Memory B cell (primary cell): ENCODE measurements around the gene RASGRP3.
"Not testable (repeated sequence)": the region's sequence is repeated elsewhere in the genome, so short reads cannot be mapped to it uniquely, and the experiment has no call there.

ENCODE experiments used
- ATAC-seq: fragments of 150-1000 bp; cut with Tn5 transposase; 2 replicates; pipeline ENCODE4 v1.10.0; 2021; ENCODE audit warnings: low read depth, mild to moderate bottlenecking, moderate library complexity
- DNase-seq, 2 donors: peaks; one replicate each; pipeline ENCODE4 v3.0.0; 2022; ENCODE audit warnings: low spot score in 2 of 2
- H3K27ac Mint-ChIP-seq: one replicate; pipeline ENCODE4 v1.8.0; 2022; ENCODE audit warnings: mild to moderate bottlenecking, moderate library complexity, mixed read lengths
- H3K27me3 Mint-ChIP-seq: one replicate; pipeline ENCODE4 v1.8.0; 2022; ENCODE audit warnings: mixed read lengths
- H3K36me3 Mint-ChIP-seq: one replicate; pipeline ENCODE4 v1.8.0; 2022; ENCODE audit warnings: mild to moderate bottlenecking, mixed read lengths
- H3K4me1 Mint-ChIP-seq: one replicate; pipeline ENCODE4 v1.8.0; 2022; ENCODE audit warnings: mixed read lengths
- H3K4me3 Mint-ChIP-seq: one replicate; pipeline ENCODE4 v1.8.0; 2022; ENCODE audit warnings: mild to moderate bottlenecking, moderate library complexity, mixed read lengths
- H3K9me3 Mint-ChIP-seq: one replicate; pipeline ENCODE4 v1.8.0; 2022; ENCODE audit warnings: mixed read lengths

RASGRP3 gene

DNA sequence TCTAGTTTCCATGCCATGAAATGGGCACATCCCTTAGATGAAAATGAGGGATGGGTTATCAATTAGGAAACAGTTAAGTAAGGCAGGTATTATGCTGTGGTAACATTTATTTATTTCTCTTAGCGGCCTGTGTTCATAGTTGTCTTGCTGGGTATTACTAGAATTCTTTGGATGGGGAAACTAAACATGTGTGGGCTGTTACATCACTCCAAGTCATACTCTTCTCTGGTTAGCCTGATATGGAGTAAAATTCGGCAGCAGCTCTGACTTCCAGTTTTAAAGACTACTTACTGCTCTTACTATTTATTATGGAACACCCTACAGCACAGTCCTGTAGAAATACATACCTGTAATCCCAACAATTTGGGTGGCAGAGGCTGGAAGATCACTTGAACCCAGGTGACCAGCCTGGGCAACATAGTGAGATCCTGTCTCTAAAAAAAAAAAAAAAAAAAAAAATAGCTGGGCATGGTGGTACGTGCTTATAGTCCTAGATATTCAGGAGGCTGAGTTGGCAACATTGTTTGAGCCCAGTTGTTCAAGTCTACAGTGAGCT is 33.1 kb upstream of the RASGRP3 start:
- H3K4me1 Mint-ChIP-seq: peaks cover 6% of the 10 kb centered on the region
- no peak overlapping the region for H3K4me3 Mint-ChIP-seq
- no peaks in the 10 kb centered on the region for H3K27me3 Mint-ChIP-seq
- no peak overlapping the region for H3K27ac Mint-ChIP-seq
- DNase-seq: no peak
- no peak for ATAC-seq
- H3K36me3 Mint-ChIP-seq: no peaks in the 10 kb centered on the region
- no peaks in the 10 kb centered on the region for H3K9me3 Mint-ChIP-seq

DNA sequence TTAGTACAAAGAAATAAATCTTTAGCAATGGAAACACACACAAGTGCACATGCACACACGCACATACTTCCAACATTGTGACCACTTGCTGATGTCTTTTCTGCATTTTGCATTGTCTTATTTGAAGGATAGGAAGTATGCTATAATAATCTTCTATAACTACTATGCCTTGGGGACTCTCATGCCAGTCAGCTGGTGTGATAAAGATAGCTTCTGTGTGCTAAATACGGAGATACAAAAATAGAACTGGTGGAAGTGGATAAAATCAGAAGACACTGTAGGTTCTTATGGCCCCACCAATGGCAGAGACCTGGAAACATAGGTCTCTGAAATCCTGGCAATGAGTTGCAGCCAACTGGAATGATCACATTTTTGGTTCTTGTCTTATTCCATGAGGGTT is 31.5 kb upstream of the RASGRP3 start:
- no peak for ATAC-seq
- Mint-ChIP-seq H3K27me3 (no peaks in the 10 kb centered on the region), H3K36me3 (no peaks in the 10 kb centered on the region), H3K4me3 (no peak overlapping the region), H3K4me1 (peaks cover 6% of the 10 kb centered on the region), H3K27ac (no peak overlapping the region), H3K9me3 (no peaks in the 10 kb centered on the region)
- no peak for DNase-seq

DNA sequence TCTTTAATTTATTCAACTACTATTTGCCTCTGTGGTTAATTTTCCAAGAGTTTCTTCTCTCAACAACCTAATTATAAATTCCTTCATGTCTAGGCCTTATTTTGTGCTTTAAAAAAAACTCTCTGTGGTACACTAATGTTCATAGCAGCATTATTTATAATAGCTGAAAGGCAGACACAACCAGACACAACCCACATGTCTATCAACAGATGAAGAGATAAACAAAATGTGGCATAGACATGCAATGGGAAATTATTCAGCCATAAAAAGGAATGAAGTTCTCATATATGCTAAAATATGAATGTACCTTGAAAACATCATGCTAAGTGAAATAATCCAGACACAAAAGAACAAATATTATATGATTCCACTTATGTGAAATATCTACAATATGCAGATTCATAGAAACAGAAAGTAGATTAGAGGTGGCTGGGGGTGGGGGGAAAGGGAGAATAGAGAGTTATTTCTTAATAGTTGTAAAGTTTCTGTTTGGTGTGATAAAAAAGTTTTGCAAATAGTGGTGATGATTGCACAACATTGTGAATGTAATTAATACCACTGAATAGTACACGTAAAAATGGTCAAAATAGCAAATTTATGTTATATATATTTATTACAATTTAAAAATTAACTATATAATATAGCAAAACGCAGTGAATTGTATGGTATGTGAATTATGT is 28.1 kb upstream of the RASGRP3 start:
- DNase-seq (no peak), ATAC-seq (no peak)
- Mint-ChIP-seq H3K27ac (no peak overlapping the region), H3K27me3 (no peaks in the 10 kb centered on the region), H3K36me3 (peaks cover 4% of the 10 kb centered on the region), H3K4me3 (no peak overlapping the region), H3K9me3 (peaks cover 4% of the 10 kb centered on the region), H3K4me1 (peaks cover 6% of the 10 kb centered on the region)

DNA sequence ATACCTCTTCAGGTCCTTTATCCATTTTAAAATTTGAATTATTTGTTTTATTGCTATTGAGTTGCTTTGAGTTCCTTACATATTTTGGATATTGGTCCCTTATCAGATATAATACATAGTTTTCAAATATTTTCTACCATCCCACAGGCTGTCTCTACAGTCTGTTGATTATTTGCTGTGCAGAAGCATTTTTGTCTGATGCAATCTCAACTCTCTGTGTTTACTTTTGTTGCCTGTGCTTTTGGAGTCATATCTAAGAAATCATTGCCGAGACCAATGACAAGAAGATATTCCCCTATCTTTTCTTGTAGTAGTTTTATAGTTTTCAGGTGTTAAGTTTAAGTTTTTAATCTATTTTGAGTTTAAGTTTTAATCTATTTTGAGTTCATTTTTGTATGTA is 25.2 kb upstream of the RASGRP3 start:
- peaks cover 4% of the 10 kb centered on the region for H3K36me3 Mint-ChIP-seq
- DNase-seq: no peak

DNA sequence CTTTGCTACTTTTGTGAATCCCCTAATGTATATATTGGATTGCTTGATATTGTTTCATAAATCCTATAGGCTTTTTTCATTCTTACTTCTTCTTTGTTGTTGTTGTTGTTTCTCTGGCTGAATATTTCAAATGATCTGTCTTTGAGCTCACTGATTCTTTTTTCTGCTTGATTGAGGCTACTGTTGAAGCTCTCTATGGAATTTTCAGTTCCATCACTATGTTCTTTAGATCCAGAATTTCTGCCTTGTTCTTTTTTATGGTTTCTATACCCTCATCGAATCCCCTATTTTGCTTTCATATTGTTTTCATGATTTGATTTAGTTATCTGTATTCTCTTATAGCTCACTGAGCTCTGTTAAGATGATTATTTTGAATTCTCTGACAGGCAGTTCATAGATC is 24.6 kb upstream of the RASGRP3 start:
- DNase-seq: no peak
- H3K4me3 Mint-ChIP-seq: no peak overlapping the region
- peaks cover 4% of the 10 kb centered on the region for H3K9me3 Mint-ChIP-seq
- no peaks in the 10 kb centered on the region for H3K4me1 Mint-ChIP-seq
- peaks cover 4% of the 10 kb centered on the region for H3K36me3 Mint-ChIP-seq
- ATAC-seq: no peak
- no peaks in the 10 kb centered on the region for H3K27me3 Mint-ChIP-seq
- no peak overlapping the region for H3K27ac Mint-ChIP-seq

More for the DNA sequence above, 25.2 kb upstream of the RASGRP3 start:
- no peak overlapping the region for H3K4me3 Mint-ChIP-seq
- H3K9me3 Mint-ChIP-seq: peaks cover 4% of the 10 kb centered on the region
- no peak for ATAC-seq
- no peak overlapping the region for H3K27ac Mint-ChIP-seq
- H3K27me3 Mint-ChIP-seq: no peaks in the 10 kb centered on the region
- no peaks in the 10 kb centered on the region for H3K4me1 Mint-ChIP-seq

DNA sequence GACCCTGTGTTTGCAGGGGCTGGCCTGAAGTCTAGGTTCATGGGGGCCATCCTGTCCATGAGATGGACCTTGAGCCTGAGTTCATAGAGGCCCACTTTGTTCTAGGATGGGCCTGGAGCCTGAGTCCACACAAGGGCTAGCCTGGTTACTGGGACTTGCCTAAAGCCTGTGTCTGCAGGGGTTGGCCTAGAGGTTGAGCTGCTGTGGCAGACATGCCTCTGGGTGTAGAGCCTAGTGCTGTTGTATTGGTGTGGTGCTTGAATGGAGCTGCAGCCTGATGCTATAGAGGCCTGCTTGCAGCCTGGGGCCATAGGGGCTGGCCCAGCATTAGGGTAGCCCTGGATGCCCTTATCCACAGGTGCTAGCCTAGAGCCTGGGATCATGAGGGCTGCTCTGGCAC is 23.9 kb upstream of the RASGRP3 start:
- DNase-seq (no peak), ATAC-seq (no peak)
- Mint-ChIP-seq H3K27me3 (no peaks in the 10 kb centered on the region), H3K4me1 (no peaks in the 10 kb centered on the region), H3K9me3 (peaks cover 4% of the 10 kb centered on the region), H3K27ac (no peak overlapping the region), H3K4me3 (no peak overlapping the region), H3K36me3 (peaks cover 4% of the 10 kb centered on the region)

DNA sequence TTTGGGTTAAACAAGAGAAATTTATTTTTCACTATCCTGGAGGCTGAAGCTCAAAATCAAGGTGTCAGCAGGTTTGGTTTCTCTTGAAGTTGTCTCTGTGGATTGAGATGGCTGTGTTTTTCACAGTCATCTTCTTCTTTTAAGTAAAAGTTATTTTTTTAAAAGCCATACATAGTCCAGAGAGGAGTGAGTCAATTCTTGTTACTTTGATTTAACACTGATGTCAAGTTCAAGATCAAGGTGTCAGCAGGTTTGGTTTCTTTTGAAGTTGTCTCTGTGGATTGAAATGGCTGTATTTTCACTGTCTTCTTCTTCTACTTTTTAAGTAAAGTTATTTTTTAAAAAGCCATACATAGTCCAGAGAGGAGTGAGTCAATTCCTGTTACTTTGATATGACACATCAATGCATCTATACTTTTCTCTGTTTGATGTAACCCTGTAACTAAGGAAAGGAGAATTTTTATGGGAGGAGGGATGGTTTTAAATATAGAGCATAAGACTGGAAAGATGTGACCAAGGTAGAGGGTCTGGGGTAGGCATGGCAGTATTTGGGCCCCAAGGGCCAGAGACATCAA is 22.5 kb upstream of the RASGRP3 start:
- H3K27ac Mint-ChIP-seq: no peak overlapping the region
- H3K4me3 Mint-ChIP-seq: no peak overlapping the region
- no peak for ATAC-seq
- H3K36me3 Mint-ChIP-seq: peaks cover 4% of the 10 kb centered on the region
- DNase-seq: no peak
- H3K9me3 Mint-ChIP-seq: peaks cover 4% of the 10 kb centered on the region
- no peaks in the 10 kb centered on the region for H3K27me3 Mint-ChIP-seq
- no peaks in the 10 kb centered on the region for H3K4me1 Mint-ChIP-seq

DNA sequence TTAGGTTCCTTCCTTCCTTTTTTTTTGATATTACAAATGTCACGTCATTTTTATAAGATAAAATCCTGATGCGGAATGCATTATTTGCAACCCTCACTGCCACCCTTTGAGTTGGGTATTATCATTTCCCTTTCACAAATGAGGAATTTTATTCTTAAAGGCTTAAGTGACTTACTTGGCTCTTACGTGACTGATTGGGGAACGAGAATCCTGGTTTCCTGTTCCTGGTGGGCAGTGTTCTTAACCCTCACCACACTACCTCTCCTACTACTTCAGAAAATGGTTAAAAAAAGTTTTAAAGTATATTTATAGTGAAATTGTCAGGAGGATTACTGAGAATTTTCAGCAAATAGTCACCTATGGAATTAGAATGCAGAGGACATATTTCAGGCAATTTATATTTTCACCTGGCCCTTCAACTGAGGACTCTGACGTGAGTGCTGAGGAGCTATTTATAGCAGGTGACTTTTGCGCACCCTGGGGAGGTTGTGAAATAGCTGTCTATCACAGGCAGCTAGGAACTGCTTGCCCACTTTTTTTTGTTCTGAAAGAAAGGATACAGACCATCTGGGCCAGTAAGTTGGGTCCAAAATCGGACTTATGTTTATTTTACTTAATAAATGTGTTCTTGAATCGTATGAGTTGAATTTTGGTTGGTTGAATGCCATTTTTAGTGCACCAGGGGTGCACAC is 18.7 kb upstream of the RASGRP3 start:
- H3K36me3 Mint-ChIP-seq: no peaks in the 10 kb centered on the region
- H3K4me1 Mint-ChIP-seq: no peaks in the 10 kb centered on the region
- ATAC-seq (no peak), DNase-seq (no peak)
- H3K27ac Mint-ChIP-seq: no peak overlapping the region
- no peaks in the 10 kb centered on the region for H3K9me3 Mint-ChIP-seq
- no peaks in the 10 kb centered on the region for H3K27me3 Mint-ChIP-seq
- no peak overlapping the region for H3K4me3 Mint-ChIP-seq

DNA sequence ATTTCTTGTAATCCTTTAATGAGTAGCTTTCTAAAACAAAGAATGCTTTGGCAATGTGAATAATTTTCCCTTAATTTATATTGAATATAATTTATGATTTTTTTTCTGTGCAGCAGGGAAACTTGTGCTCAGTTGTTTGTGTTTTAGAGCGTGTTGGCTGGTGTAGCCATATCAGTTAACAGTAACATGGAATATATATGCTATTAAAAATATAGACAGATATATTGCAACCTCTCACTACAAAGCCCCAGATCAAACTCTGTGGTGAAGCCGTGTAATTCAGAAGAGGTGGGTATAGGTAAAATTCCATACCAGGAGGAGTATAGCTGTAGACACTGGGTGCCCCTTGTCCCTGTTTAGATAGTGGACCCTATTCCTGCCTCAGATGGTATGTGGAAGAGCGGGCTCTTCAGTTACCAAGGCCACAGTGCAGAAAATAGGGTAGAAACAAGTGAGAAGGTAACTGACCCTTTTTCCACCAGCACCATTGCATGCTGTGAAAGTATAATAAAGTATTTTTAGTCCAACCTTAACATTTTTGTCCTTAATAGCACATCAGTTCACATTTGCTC is 18.1 kb upstream of the RASGRP3 start:
- H3K27ac Mint-ChIP-seq: no peak overlapping the region
- ATAC-seq (no peak), DNase-seq (no peak)
- H3K9me3 Mint-ChIP-seq: no peaks in the 10 kb centered on the region
- H3K27me3 Mint-ChIP-seq: no peaks in the 10 kb centered on the region
- no peak overlapping the region for H3K4me3 Mint-ChIP-seq
- H3K36me3 Mint-ChIP-seq: no peaks in the 10 kb centered on the region
- no peaks in the 10 kb centered on the region for H3K4me1 Mint-ChIP-seq

DNA sequence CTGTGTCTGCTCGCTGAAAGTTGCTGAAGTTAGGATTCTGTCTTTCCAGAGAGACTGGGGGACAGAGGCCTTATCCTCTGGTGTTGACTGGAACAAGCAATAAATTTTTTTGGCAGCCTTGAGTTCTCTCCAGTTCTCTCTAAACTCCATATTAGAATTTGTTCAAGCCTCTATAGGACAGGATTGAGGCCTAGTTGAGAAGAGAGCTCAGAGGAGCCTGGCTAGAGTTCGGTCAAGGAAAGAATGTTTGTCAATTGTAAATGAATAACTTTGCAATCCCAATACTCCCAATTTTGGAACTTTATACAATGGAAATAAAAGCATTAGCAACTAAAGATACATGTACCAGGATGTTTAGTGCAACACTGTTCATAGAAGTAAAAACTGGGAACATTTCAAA is 16.7 kb upstream of the RASGRP3 start:
- Mint-ChIP-seq H3K27me3 (no peaks in the 10 kb centered on the region), H3K4me3 (no peak overlapping the region), H3K9me3 (no peaks in the 10 kb centered on the region), H3K36me3 (peaks cover under 1% of the 10 kb centered on the region), H3K4me1 (no peaks in the 10 kb centered on the region), H3K27ac (no peak overlapping the region)
- no peak for DNase-seq
- ATAC-seq: no peak

DNA sequence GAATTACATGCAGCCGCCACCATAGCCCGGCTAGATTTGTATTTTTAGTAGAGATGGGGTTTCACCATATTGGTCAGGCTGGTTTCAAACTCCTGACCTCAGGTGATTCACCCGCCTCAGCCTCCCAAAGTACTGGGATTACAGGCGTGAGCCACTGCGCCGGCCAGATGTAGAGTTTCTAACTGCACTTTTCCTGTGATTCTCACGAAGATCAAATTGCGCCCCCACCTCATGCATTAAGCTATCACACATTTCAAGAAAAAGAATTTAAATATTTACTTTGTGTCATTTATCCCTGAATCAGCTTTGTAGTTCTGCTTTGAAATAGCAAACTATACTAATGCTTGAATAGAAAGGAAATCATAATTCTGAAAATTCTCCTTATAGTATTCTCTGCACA is 13.9 kb upstream of the RASGRP3 start:
- H3K9me3 Mint-ChIP-seq, H3K36me3 Mint-ChIP-seq, ATAC-seq, H3K27me3 Mint-ChIP-seq, H3K27ac Mint-ChIP-seq, DNase-seq, H3K4me1 Mint-ChIP-seq, H3K4me3 Mint-ChIP-seq: not testable (repeated sequence)

DNA sequence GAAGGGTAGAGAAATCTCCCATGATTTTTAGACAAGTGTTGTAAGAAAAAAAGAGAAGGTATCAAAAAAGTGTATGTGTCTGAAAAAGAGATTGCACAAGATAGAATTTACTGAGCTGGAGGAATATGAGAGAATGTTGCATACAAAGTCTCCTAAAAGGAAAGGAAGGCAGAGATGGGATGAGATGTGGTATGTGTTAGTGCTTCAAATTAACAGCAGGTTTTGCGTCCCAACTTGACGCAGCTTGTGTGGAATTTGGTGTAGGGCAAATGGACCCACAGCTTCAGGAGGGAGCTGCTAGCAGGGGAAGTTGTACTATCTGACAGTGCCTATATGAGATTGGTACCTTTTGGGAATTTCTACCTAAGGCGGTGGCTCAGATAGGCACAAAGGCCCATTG is 9.0 kb upstream of the RASGRP3 start:
- peaks cover 2% of the 10 kb centered on the region for H3K36me3 Mint-ChIP-seq
- H3K27ac Mint-ChIP-seq: no peak overlapping the region
- no peak for DNase-seq
- ATAC-seq: no peak
- no peaks in the 10 kb centered on the region for H3K27me3 Mint-ChIP-seq
- H3K4me1 Mint-ChIP-seq: no peaks in the 10 kb centered on the region
- no peak overlapping the region for H3K4me3 Mint-ChIP-seq
- H3K9me3 Mint-ChIP-seq: no peaks in the 10 kb centered on the region

DNA sequence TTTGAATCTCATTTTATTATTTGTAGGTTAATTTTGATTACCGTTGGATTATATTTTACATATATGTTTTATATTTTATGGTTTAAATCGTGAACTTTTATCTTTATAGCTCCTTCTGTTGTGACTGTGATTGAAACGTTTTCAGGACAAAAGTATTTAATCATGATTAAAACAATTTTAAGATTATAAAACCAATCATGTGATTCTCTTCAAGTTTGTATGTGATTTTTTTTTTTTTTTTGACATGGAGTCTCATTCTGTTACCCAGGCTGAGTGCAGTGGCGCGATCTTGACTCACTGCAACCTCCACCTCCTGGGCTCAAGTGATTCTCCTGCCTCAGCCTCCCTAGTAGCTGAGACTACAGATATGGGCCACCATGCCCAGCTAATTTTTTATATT is 7.2 kb upstream of the RASGRP3 start:
- Mint-ChIP-seq H3K36me3 (peaks cover 2% of the 10 kb centered on the region), H3K27ac (no peak overlapping the region), H3K4me3 (no peak overlapping the region), H3K4me1 (no peaks in the 10 kb centered on the region), H3K27me3 (no peaks in the 10 kb centered on the region), H3K9me3 (no peaks in the 10 kb centered on the region)
- ATAC-seq: no peak
- DNase-seq: no peak
